ENCODE measurements around the gene COLGALT1. TPM values are rescaled to one million over a fixed set of nuclear protein-coding genes. Genes with fewer than 3 reads are reported as not detected.

Gene COLGALT1
- total and polyA plus RNA-seq, 9 of the 15 experiments (the other 6 are each of a cell fraction or from before 2014, with no cell fraction given) = 4.9 to 119 (median 82.6) TPM

- TF ChIP-seq RB1 (IDR thresholded peaks at IDR 0.05; ENCODE audit: low read depth) (peak; percentile 13; the same call in 1 of the 2 replicates), ZNF274 (IDR thresholded peaks at IDR 0.05; ENCODE audit: borderline replicate concordance, low read depth, low read length) (no peak), E2F8 (IDR thresholded peaks at IDR 0.05; ENCODE audit: low read depth, partially characterized antibody) (no peak), TAF1 (IDR thresholded peaks at IDR 0.05; ENCODE audit: control insufficient read depth, extremely low read depth, insufficient read depth, low read length, severe bottlenecking) (no peak), ZNF239 (CRISPR knock-in tag; IDR thresholded peaks at IDR 0.05) (no peak), ZNF76 (CRISPR knock-in tag; IDR thresholded peaks at IDR 0.05; ENCODE audit: borderline replicate concordance) (peak; percentile 88; the same call in 1 of the 2 replicates), ESRRA (IDR thresholded peaks at IDR 0.05; ENCODE audit: borderline replicate concordance, low read depth) (peak; percentile 65; the same call in 1 of the 2 replicates), ZNF398 (CRISPR knock-in tag; IDR thresholded peaks at IDR 0.05) (no peak), HDAC8 (tag; IDR thresholded peaks at IDR 0.05) (peak; percentile 78; the same call in 1 of the 2 replicates), JUNB (CRISPR knock-in tag; conservative IDR thresholded peaks at IDR 0.05) (no peak), TRIM28 (IDR thresholded peaks at IDR 0.05) (no peak), MCM5 (IDR thresholded peaks at IDR 0.05; ENCODE audit: low read depth) (no peak), KDM2B (CRISPR knock-in tag; IDR thresholded peaks at IDR 0.05) (no peak), ATF4 (CRISPR knock-in tag; IDR thresholded peaks at IDR 0.05) (no peak), MNT (conservative IDR thresholded peaks at IDR 0.05) (peak; percentile 72 to 85; a peak in 3 of 4 replicates), ZNF384 (IDR thresholded peaks at IDR 0.05; ENCODE audit: low read depth, low read length) (no peak), ZNF584 (CRISPR knock-in tag; IDR thresholded peaks at IDR 0.05; ENCODE audit: low read depth) (no peak)
Observed at GRCh38 chr19:17511724-17512573, 43.5 kb upstream of the COLGALT1 start (continued).

All from K562 (cell line).